Activated CD4-positive, CD25-positive, alpha-beta regulatory T cell treated with anti-CD3 and anti-CD28 coated beads, Interleukin-2, amount 50 U/mL, for 72 hours (primary cell): ENCODE results near the gene NDUFB6.
"Not testable (repeated sequence)": the region's sequence is repeated elsewhere in the genome, so short reads cannot be mapped to it uniquely, and the experiment has no call there.

Experiments
- DNase-seq: peaks from one replicate; pipeline ENCODE4 v3.0.0; 2021

The NDUFB6 gene

GRCh38 chr9:32570262-32570661 lies 2.7 kb downstream of the NDUFB6 start:
- DNase-seq = no peak

GRCh38 chr9:32566770-32567169 lies 6.2 kb downstream of the NDUFB6 start:
- no peak for DNase-seq

- no peak for DNase-seq
These were observed 7.0 kb downstream of the NDUFB6 start for GRCh38 chr9:32565967-32566366.

- no peak for DNase-seq
These were observed 14.5 kb downstream of the NDUFB6 start for GRCh38 chr9:32558408-32558934.

- DNase-seq = no peak
These were observed 18.4 kb downstream of the NDUFB6 start for GRCh38 chr9:32554591-32554990.

GRCh38 chr9:32554107-32554506 lies 18.9 kb downstream of the NDUFB6 start:
- no peak for DNase-seq

- peak; percentile 86 for DNase-seq
These were observed 20.6 kb downstream of the NDUFB6 start, which contains the start of the genes SMIM27 and TOPORS for GRCh38 chr9:32552172-32552872. SMIM27 (plus strand) TSS chr9:32552327; CDS start chr9:32552435, 108 bp downstream. TOPORS (minus strand) TSS chr9:32552586; CDS start chr9:32552436, 150 bp downstream.

- peak; percentile 45 for DNase-seq
These were observed 21.5 kb downstream of the NDUFB6 start for GRCh38 chr9:32551276-32552051.

- DNase-seq = peak; percentile 90
These were observed 22.2 kb downstream of the NDUFB6 start for GRCh38 chr9:32550562-32551275.

GRCh38 chr9:32550150-32550561 lies 22.8 kb downstream of the NDUFB6 start:
- DNase-seq = no peak

- DNase-seq = not testable (repeated sequence)
These were observed 24.7 kb downstream of the NDUFB6 start for GRCh38 chr9:32548213-32548612.

- DNase-seq = no peak
These were observed 27.1 kb downstream of the NDUFB6 start for GRCh38 chr9:32545884-32546283.

- no peak for DNase-seq
These were observed 29.9 kb downstream of the NDUFB6 start for GRCh38 chr9:32543047-32543446.

GRCh38 chr9:32533816-32534215 lies 39.1 kb downstream of the NDUFB6 start:
- DNase-seq = no peak

GRCh38 chr9:32533336-32533735 lies 39.6 kb downstream of the NDUFB6 start:
- DNase-seq = no peak

- DNase-seq = no peak
These were observed 46.3 kb downstream of the NDUFB6 start for GRCh38 chr9:32526707-32527048.

- DNase-seq = peak; percentile 71
These were observed 46.8 kb downstream of the NDUFB6 start, which contains the start of gene RIGI for GRCh38 chr9:32526041-32526706. RIGI (minus strand) TSS chr9:32526196; CDS start chr9:32526166, 30 bp downstream.

GRCh38 chr9:32525709-32526030 lies 47.3 kb downstream of the NDUFB6 start:
- DNase-seq = no peak

GRCh38 chr9:32524892-32525708 lies 47.9 kb downstream of the NDUFB6 start:
- no peak for DNase-seq

- DNase-seq = not testable (repeated sequence)
These were observed 48.4 kb downstream of the NDUFB6 start for GRCh38 chr9:32524558-32524891.

GRCh38 chr9:32523910-32524309 lies 49.0 kb downstream of the NDUFB6 start:
- no peak for DNase-seq

GRCh38 chr9:32518276-32518675 lies 54.7 kb downstream of the NDUFB6 start:
- no peak for DNase-seq
